Sigmoid colon (tissue), 7 donors: Measurements from ENCODE around the gene ITGB5. TPM values are rescaled to one million over a fixed set of nuclear protein-coding genes. Genes with fewer than 3 reads are reported as not detected.

ENCODE experiments used
- DNase-seq: peaks from one replicate; pipeline ENCODE4 v3.0.0-alpha.2; 2019
- H3K27ac ChIP-seq, 4 donors: fragments of 200-600 bp; sonication (generic); one replicate each; pipeline ENCODE4 v1.5.1; 2016 to 2019; ENCODE audit warnings: mild to moderate bottlenecking in 1 of 4
- H3K27me3 ChIP-seq, 3 donors: fragments of 200-600 bp; sonication (generic); one replicate each; pipeline ENCODE4 v1.5.1; 2019; ENCODE audit warnings: mild to moderate bottlenecking in 1 of 3
- H3K36me3 ChIP-seq, 4 donors: fragments of 200-600 bp; sonication (generic); one replicate each; pipeline ENCODE4 v1.5.1; 2016 to 2019
- H3K4me1 ChIP-seq, 4 donors: fragments of 200-600 bp; sonication (generic); one replicate each; pipeline ENCODE4 v1.5.1; 2017 to 2019
- H3K4me3 ChIP-seq, 4 donors: fragments of 200-600 bp; sonication (generic); one replicate each; pipeline ENCODE4 v1.5.1; 2017 to 2019; ENCODE audit warnings: mild to moderate bottlenecking in 2 of 4, moderate library complexity in 1 of 4
- H3K9me3 ChIP-seq, 4 donors: fragments of 200-600 bp in 3 of 4; sonication (generic) in 3 of 4; one replicate each; pipeline versions ENCODE4 v1.5.1 to v1.6.1; 2013 to 2019
- CTCF ChIP-seq, 4 experiments: fragments of 450-650 bp in 3 of 4; fragments of 200-600 bp in 1 of 4; IDR thresholded peaks; one replicate each; pipeline ENCODE4 v1.5.1; 2016 to 2019; ENCODE audit warnings: antibody characterized with exemption in 4 of 4, mild to moderate bottlenecking in 3 of 4, moderate library complexity in 2 of 4
- EP300 ChIP-seq, 4 donors: sonication (generic); formaldehyde crosslinking; IDR thresholded peaks; one replicate each; pipeline ENCODE4 v1.6.1; 2017; ENCODE audit warnings: antibody characterized with exemption in 4 of 4
- POLR2A ChIP-seq, 2 donors: fragments of 450-650 bp; IDR thresholded peaks; one replicate each; pipeline ENCODE4 v1.6.1; 2016; ENCODE audit warnings: antibody characterized with exemption in 2 of 2, mild to moderate bottlenecking in 2 of 2, moderate library complexity in 2 of 2
- POLR2AphosphoS5 ChIP-seq, 4 donors: sonication (generic); formaldehyde crosslinking; IDR thresholded peaks; one replicate each; pipeline ENCODE4 v1.6.1; 2017; ENCODE audit warnings: antibody characterized with exemption in 4 of 4
- WGBS, 2 donors: extraction: QIAGEN DNeasy Blood & Tissue Kit; methylation state at CpG; one replicate each; pipeline ENCODE4 v1.1.7; 2013; 5-methylcytosine and 5-hydroxymethylcytosine counted together
- intact Hi-C: fragments of 100-400 bp; cut with DNase I; formaldehyde crosslinking; loops from one replicate; pipeline ENCODE4 v1.15.1; 2023
- polyA plus RNA-seq, 3 donors: library from polyadenylated mRNA; stranded (reverse); fragments of 200-250 nt; gene quantifications; one replicate each; pipeline ENCODE4 v1.2.3, GENCODE V29; 2013
- total RNA-seq, 4 donors: library from RNA; depleted of rRNA; stranded (reverse); fragments of >200 nt; gene quantifications; one replicate each; pipeline ENCODE4 v1.1.0, GENCODE V29; 2016
- donor health status: healthy with polysubstance abuse.
- donor health status: Bipolar disorder and iron deficiency.
- donor health status: healthy.

Gene ITGB5
- total and polyA plus RNA-seq, 7 donors = 15.0 to 203 (median 89.2) TPM

GRCh38 chr3:124886168-124887056 lies 753 bp downstream of the ITGB5 start:
- DNase-seq = peak; percentile 75
- Histone ChIP-seq H3K4me3 (peak overlapping the region; percentile 70 to 94 (median 86)), H3K27ac (peak overlapping the region; percentile 92 to 95 (median 93)), H3K4me1 (peaks cover 0 to 49% (median 37%) of the 10 kb centered on the region in 4 donors), H3K9me3 (no peaks in the 10 kb centered on the region), H3K36me3 (no peaks in the 10 kb centered on the region), H3K27me3 (no peaks in the 10 kb centered on the region)
- TF ChIP-seq EP300 (IDR thresholded peaks at IDR 0.05) = no peak
- no peak for TF ChIP-seq CTCF (IDR thresholded peaks at IDR 0.05)
- TF ChIP-seq POLR2A (IDR thresholded peaks at IDR 0.05) = peak in 1 of 2 donors; percentile 25
- peak in 2 of 4 donors; percentile 44 to 67 for TF ChIP-seq POLR2AphosphoS5 (IDR thresholded peaks at IDR 0.05)
- 1 to 2% methylated on average over 87 of the region's 87 CpGs for WGBS, 2 donors
- intact Hi-C loops = loop anchor here (2.0 to 5.0 kb wide), 2 partner anchors 39 to 116 kb away; no protein-coding TSS in a partner anchor

- H3K4me3 ChIP-seq = peak overlapping the region; percentile 70 to 94 (median 86)
- TF ChIP-seq POLR2AphosphoS5 (IDR thresholded peaks at IDR 0.05) (no peak), EP300 (IDR thresholded peaks at IDR 0.05) (no peak), CTCF (IDR thresholded peaks at IDR 0.05) (no peak), POLR2A (IDR thresholded peaks at IDR 0.05) (no peak)
- H3K4me1 ChIP-seq = peaks cover 0 to 49% (median 37%) of the 10 kb centered on the region in 4 donors
- intact Hi-C loops = loop anchor here (2.0 to 5.0 kb wide), 2 partner anchors 38 to 115 kb away; no protein-coding TSS in a partner anchor
- no peaks in the 10 kb centered on the region for H3K36me3 ChIP-seq
- peak; percentile 63 for DNase-seq
- no peaks in the 10 kb centered on the region for H3K27me3 ChIP-seq
- 31 to 42% methylated on average over 17 of the region's 17 CpGs for WGBS, 2 donors
- peak overlapping the region; percentile 92 to 95 (median 93) for H3K27ac ChIP-seq
- H3K9me3 ChIP-seq = no peaks in the 10 kb centered on the region
These were observed 1.5 kb downstream of the ITGB5 start for GRCh38 chr3:124885466-124886167.

GRCh38 chr3:124884474-124885101 lies 2.6 kb downstream of the ITGB5 start:
- no peaks in the 10 kb centered on the region for H3K27me3 ChIP-seq
- H3K4me1 ChIP-seq = peaks cover 0 to 54% (median 46%) of the 10 kb centered on the region in 4 donors
- H3K27ac ChIP-seq = peak overlapping the region in 2 of 4 donors; percentile 92 to 93
- intact Hi-C loops = loop anchor here (5.0 kb wide), 1 partner anchor 37 kb away; no protein-coding TSS in a partner anchor
- no peaks in the 10 kb centered on the region for H3K9me3 ChIP-seq
- H3K36me3 ChIP-seq = no peaks in the 10 kb centered on the region
- peak; percentile 50 for DNase-seq
- WGBS, 2 donors = 78 to 95% methylated on average over 7 of the region's 7 CpGs
- no peak for TF ChIP-seq POLR2AphosphoS5 (IDR thresholded peaks at IDR 0.05)
- no peak for TF ChIP-seq POLR2A (IDR thresholded peaks at IDR 0.05)
- no peak for TF ChIP-seq CTCF (IDR thresholded peaks at IDR 0.05)
- TF ChIP-seq EP300 (IDR thresholded peaks at IDR 0.05) = no peak
- H3K4me3 ChIP-seq = no peak overlapping the region

- TF ChIP-seq POLR2AphosphoS5 (IDR thresholded peaks at IDR 0.05) (no peak), POLR2A (IDR thresholded peaks at IDR 0.05) (no peak), EP300 (IDR thresholded peaks at IDR 0.05) (no peak), CTCF (IDR thresholded peaks at IDR 0.05) (no peak)
- Histone ChIP-seq H3K4me1 (peaks cover 0 to 61% (median 53%) of the 10 kb centered on the region in 4 donors), H3K27ac (peak overlapping the region in 3 of 4 donors; percentile 55 to 92 (median 67)), H3K27me3 (no peaks in the 10 kb centered on the region), H3K4me3 (no peak overlapping the region), H3K9me3 (no peaks in the 10 kb centered on the region), H3K36me3 (no peaks in the 10 kb centered on the region)
- intact Hi-C loops = no loop called here
- WGBS, 2 donors = 73 to 89% methylated on average over 7 of the region's 7 CpGs
- DNase-seq = peak; percentile 52
These were observed 3.2 kb downstream of the ITGB5 start for GRCh38 chr3:124883766-124884473.
